Melanocyte of skin (primary cell): ENCODE measurements around the gene EIF2D. TPM values are rescaled to one million over a fixed set of nuclear protein-coding genes. Genes with fewer than 3 reads are reported as not detected.

Experiments used
- total RNA-seq, 2 donors: library from RNA; depleted of rRNA; stranded (reverse); fragments of >200 nt; gene quantifications; 2 replicates each; pipeline ENCODE4 v1.2.3, GENCODE V29; 2012

The EIF2D gene
- total RNA-seq, result 10 to 100 TPM; 30.3 to 42.6 TPM

GRCh38 chr1:206612129-206612876, at the start of gene EIF2D:
TSS of gene EIF2D (minus strand) at chr1:206612465. CDS start at chr1:206612342, 123 bp downstream.

GRCh38 chr1:206635080-206635977, 23.1 kb upstream of the EIF2D start, which contains the start of gene DYRK3:
TSS of gene DYRK3 (plus strand) at chr1:206635536. CDS start at chr1:206635704, 168 bp downstream.

Other genes starting within 250 kb of the EIF2D start
- gene IKBKE, start 142.0 kb downstream of the EIF2D start, total RNA-seq, result 10 to 100 TPM; 14.7 to 15.1 TPM
- under 1 TPM; under 0.01 to 0.34 TPM for gene RASSF5, start 104.9 kb downstream of the EIF2D start, total RNA-seq
- 10 to 100 TPM; 19.3 to 41.0 TPM for gene DYRK3, start 23.1 kb upstream of the EIF2D start, total RNA-seq
- 10 to 100 TPM; 23.0 to 24.8 TPM for gene MAPKAPK2, start 72.4 kb upstream of the EIF2D start, total RNA-seq
- gene IL19, start 158.3 kb upstream of the EIF2D start, total RNA-seq, result not detected
- gene IL10, start 160.0 kb upstream of the EIF2D start, total RNA-seq, result not detected